GM18870 (cell line): ENCODE measurements around the gene GATA2.

Experiments
- ATAC-seq: cut with Tn5 transposase; IDR thresholded peaks from one replicate; pipeline ENCODE4 v1.9.1; 2021; ENCODE audit warnings: moderate library complexity; ENCODE audit not compliant: unreplicated experiment

Gene GATA2

DNA sequence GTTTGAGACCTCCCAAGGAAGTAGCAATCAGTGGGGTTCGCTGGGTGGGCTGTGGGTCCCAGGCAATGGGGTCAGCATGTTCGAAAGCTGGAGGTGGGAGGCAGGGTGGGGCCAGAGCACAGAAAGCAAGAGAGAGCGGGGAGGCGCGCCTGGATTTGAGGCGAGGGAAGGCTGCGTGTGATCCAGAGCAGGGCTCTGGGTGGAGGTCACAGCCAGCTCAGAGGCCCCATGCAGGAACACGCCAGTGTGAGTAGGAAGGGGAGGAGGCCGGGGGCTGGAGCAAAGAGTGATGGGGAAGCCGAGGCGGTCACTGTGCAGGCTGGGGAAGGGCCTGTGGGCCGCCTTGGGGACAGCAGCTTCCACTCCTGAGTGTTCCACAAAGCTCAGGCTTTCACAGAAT, 35.1 kb downstream of the GATA2 start:
- ATAC-seq, result no peak

DNA sequence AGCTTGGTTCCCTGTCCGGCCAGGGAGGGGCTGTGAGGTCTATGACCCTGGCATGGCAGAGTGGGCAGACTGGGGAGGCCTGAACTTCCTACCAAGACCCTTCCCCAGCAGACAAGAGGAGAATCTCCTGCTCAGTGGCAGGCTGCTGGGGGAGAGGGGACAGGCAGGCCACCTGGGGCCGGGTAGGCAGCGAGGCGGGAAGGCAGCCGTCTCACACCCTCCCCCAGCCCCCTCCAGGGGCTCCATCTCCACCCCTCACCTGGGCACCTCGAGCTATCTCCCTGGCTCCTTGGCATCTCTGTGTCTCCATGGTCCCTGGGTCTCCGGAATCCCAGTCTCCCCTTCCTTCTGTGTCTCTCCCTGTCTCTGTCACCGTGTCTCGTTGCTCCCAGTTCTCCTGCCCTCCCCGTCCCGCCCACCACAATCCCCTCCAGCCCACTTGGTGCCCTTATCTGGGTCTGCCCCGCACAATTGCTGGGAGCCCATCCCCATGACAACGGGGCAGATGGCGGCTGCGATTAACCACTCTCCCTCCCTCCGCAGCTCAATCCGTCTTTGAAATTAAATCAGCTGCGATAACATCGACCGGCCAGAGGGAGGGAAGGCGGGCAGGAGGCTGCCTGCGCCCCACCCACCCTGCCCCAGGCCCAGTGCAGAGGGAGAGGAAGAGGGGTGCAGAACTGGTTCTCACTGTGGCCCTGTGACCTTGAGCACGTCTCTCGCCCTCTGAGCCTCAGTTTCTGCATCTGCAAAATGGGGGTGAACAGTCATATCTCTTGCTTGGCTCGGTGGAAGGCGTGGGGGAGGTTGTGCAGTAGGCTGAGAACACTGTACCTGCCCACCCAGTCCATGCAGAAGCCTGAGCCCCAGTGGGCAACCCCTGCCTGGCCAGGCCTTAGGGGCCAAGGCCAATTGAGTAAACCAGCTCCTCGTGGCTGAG, 36.0 kb downstream of the GATA2 start:
- ATAC-seq, result no peak

DNA sequence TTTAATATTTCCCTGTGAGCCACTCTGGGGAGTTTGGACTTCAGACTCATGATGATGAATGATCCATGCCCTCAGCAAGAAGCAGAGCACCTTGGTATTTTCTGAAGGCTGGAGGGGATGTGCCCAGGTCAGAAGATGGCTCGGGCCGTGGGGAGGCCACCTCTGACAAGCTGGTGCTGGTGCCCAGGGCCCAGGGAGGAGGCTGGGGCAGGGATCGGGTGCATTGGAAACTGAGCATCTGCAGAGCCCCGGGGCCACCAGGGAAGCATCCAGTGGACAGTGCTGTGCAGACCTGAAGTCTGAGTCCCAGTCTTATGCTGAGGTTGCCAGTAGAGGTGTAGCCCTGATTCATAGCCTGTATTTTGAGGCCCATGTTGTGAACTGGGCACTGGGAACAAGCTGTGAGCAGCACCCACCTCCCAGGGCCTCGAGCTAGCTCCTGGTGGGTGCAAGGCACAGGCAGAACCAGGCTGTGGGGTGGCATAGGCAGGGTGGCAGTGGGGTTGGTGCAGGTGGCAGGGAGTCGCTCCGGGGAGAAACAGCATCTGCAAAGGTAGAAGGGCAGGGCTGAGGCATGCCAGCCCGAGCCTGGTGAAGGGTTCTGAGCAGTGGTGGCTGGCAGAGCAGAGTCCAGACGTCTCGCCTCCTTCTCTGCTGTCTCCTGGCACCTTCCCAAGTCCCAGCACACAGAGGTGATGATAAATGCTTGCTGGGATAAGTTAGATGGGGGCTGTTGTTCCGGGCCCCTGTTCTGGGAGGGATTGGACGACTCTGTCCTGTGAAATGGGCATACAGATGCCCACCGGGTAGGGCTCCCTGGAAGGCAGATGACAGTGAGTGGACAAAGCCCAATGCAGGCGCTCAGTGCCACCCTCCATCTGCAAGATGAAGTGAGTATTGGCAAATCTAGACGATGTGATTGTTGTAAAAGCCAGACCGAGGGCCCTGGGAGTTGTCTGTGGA, 36.9 kb downstream of the GATA2 start:
- ATAC-seq, result no peak

DNA sequence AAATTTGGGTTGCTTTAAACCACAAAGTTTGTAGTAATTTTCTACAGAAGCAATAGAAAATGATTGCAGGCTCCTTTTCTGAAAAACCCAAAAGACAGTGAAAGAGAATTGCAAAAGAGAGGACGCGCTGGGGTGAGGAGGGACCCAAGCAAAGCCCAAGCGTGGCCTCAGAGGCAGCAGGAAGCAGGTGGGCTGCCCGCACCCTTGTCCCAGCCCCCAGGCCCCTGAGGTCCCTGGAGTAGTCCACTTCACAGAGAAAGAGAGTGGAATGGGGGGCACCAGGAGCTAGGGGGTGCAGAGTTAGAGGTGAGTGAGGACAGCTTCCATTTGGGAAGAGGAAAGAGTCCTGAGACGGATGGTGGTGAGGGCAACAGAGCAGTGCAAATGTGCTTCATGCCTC, 37.9 kb downstream of the GATA2 start:
- ATAC-seq, result no peak

DNA sequence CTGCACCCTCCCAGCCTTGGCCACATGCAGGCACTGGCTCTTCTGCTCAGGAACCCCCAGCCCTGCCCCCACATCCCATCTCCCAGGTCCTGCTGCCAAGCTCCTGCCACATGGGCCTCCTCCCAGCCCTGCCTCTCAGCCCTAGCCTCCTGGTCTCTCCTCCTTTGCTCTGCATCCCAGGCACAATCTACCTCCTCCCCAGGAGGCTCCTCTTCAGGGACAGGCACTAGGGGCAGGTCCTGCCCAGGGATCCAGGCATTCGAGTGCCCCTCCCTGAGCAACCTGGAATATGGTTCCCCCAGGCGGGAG, 38.7 kb downstream of the GATA2 start:
- ATAC-seq, result no peak

- no peak for ATAC-seq
Observed at GRCh38 chr3:128453501-128454309, 39.3 kb downstream of the GATA2 start.

- no peak for ATAC-seq
Observed at GRCh38 chr3:128452678-128453275, 40.2 kb downstream of the GATA2 start.

DNA sequence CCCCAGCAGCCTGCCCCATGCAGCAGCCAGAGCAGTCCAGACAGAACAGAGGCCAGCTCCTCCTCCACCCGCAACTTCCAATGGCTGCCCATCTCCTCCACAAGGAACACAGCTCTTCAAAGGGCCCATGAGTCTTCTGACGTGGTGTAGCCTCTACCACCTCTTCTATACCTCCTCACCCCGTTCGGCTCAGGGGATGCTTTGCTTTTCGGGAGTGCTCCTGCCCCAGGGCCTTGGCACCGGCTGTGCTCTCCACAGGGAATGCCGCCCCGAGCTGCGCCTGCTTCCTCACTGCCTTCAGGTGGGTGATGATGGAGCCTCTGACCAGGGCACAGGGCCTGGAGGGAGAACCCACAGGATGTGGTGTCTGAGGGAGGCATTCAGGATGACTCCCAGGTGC, 40.9 kb downstream of the GATA2 start:
- no peak for ATAC-seq

DNA sequence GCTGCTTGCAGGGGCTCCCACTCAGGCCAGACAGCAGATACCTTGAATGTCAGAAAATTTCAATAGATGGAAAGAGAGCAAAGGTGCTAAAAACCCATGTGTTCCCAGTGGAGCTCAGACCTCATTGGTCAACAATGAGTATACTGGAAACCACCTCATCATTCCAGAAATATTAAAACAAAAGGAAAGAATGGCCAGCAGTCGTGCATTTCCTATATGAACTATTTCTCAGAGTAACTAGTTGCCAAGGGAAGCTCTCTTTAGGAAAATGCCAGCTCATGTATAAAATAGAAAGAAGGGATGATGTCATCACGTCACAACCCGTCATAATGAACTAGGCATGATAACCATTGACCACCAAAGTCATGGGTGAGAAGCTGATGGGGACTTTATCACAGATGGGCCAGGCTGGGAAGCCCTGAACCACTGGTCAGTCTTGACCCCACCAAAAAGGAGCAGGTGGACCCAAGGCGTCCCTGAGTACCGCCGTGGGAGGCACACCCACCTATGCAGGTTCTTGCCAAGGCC, 43.8 kb downstream of the GATA2 start:
- ATAC-seq, result no peak

DNA sequence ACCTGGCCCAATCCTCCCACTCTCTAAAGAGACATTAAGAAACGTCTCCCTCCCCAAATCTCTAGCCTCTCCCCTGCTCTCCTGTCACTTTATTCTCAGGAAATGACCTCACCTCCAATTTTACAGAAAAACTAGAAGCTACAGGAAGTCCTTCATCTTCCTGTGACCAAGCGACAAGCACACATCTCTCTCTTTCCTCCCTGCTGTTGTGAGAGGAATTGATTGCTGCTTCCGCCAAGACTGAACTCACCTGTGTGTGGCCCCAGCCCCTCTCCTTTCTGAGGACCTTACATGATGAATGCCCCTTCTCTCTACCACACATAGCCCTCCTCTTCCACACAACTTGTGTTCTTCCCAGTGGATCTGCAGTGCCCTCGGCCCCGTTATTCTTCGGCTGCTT, 44.5 kb downstream of the GATA2 start:
- ATAC-seq, result no peak

GRCh38 chr3:128447561-128448013, 45.4 kb downstream of the GATA2 start:
- ATAC-seq, result no peak

GRCh38 chr3:128446821-128447220, 46.2 kb downstream of the GATA2 start:
- no peak for ATAC-seq

DNA sequence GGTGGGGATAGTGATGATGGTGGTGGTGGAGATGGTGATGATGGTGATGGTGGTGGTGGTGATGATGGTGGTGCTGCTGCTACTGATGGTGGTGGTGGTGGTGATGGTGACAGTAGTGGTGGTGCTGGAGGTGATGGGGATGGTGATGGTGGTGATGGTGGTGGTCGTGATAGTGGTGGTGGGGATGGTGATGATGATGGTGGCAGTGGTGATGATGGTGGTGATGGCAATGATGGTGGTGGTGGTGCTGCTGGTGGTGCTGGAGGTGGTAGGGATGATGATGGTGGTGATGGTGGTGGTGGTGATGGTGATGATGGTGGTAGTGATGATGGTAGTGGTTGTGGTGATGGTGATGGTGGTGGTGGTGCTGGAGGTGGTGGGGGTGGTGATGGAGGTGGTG, 47.6 kb downstream of the GATA2 start:
- no peak for ATAC-seq

DNA sequence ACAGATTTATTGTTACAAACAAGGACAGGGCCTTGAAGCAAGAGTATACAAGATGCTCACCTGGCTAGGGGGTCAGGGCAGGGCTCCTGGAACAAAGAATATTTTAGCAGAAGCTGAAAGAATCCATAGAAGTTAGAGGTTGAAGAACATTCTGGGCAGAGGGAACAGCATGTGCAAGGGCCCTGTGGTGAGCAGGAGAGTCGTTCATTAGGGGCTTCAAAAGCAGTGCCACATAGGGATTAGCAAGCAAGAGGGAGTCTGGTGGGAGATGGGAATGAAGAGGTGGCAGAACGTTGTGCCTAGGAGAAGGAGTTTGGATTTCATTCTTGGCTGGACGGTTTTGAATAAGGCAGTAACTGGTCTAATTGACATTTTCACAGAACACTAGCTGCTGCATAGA, 49.2 kb downstream of the GATA2 start:
- no peak for ATAC-seq

DNA sequence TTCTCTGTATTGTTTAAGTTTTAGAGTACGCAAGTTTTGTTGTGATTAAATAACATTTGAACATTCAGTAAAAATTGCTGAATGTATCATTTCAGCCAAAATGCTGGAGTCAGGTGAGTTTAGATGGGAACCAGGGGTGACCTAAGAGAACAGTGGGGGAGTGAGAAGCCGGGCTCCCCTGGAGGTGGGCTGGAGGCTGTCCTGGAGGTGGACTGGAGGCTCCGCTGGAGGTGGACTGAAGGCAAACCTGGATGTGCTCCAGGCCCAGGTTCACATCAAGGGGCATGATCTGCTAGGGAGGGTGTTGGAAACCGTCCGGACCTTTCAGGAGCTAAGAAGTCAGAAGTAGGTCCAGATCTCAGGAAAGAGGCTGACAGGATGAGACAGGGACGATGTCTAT, 50.1 kb downstream of the GATA2 start:
- ATAC-seq, result no peak

DNA sequence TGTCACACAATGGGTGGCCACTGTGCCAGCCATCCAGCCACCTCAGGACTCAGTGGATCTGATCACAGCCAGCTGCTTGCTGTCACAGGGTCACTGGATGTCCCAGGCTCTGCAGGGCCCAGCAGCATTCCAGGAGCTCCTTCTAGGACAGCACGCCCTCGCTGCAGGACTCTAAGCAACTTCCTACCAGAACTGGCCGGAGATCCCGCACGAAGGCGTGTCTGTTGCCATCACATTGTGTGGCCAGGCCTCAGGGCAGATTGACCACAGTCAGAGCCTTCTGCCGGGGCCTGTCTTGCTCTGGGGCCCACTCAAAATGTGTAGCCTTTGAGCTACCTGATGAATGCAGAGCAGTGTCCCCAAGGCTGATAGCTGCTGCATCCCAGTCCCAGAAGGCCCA, 50.9 kb downstream of the GATA2 start:
- no peak for ATAC-seq

DNA sequence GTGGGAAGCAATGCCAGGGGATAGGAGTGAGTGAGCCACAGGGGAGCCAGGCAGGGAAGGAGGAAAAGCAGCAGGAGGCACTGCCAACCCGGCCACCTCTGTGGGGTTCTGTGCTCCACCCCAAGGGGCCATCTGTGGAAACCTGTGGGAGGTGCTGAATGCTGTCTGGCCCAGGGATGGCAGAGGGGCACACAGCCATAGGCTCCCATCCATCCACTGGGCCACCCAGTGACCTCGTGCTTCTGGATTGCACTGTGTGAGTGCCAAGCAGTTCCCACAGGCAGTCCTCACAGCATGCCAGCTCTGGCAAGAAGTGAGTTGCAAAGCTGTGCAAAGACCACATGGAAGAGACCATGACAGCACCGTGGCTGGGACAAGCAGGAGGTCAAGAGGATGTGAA, 53.8 kb downstream of the GATA2 start:
- no peak for ATAC-seq

GRCh38 chr3:128438488-128439072, 54.4 kb downstream of the GATA2 start:
- no peak for ATAC-seq

- no peak for ATAC-seq
Observed at GRCh38 chr3:128436214-128436613, 56.8 kb downstream of the GATA2 start.

- no peak for ATAC-seq
Observed at GRCh38 chr3:128435561-128435960, 57.4 kb downstream of the GATA2 start.
